ENCODE data around the gene METTL2B.
"Not testable (repeated sequence)": the region's sequence is repeated elsewhere in the genome, so short reads cannot be mapped to it uniquely, and the experiment has no call there.

The METTL2B gene

GRCh38 chr7:128476402-128477335, at the start of gene METTL2B:
METTL2B (plus strand) TSS chr7:128476748; CDS start chr7:128476766, 18 bp downstream.
- in situ Hi-C loops (cut with HindIII; ENCODE audit: low sequenced_read_pairs): not testable (repeated sequence)

GRCh38 chr7:128427289-128427891, 49.2 kb upstream of the METTL2B start:
- in situ Hi-C loops (cut with HindIII; ENCODE audit: low sequenced_read_pairs): no loop called here

GRCh38 chr7:128430207-128430606, 46.3 kb upstream of the METTL2B start:
- in situ Hi-C loops (cut with HindIII; ENCODE audit: low sequenced_read_pairs): no loop called here

GRCh38 chr7:128431221-128431620, 45.3 kb upstream of the METTL2B start:
- in situ Hi-C loops (cut with HindIII; ENCODE audit: low sequenced_read_pairs): no loop called here

- in situ Hi-C loops (cut with HindIII; ENCODE audit: low sequenced_read_pairs): no loop called here
Measured at GRCh38 chr7:128431754-128432153, 44.8 kb upstream of the METTL2B start.

GRCh38 chr7:128434413-128435326, 41.9 kb upstream of the METTL2B start:
- in situ Hi-C loops (cut with HindIII; ENCODE audit: low sequenced_read_pairs): no loop called here

- in situ Hi-C loops (cut with HindIII; ENCODE audit: low sequenced_read_pairs): no loop called here
Measured at GRCh38 chr7:128435327-128435686, 41.2 kb upstream of the METTL2B start.

- in situ Hi-C loops (cut with HindIII; ENCODE audit: low sequenced_read_pairs): no loop called here
Measured at GRCh38 chr7:128437426-128438332, 38.9 kb upstream of the METTL2B start.

GRCh38 chr7:128442356-128442755, 34.2 kb upstream of the METTL2B start:
- in situ Hi-C loops (cut with HindIII; ENCODE audit: low sequenced_read_pairs): no loop called here

GRCh38 chr7:128443831-128444600, 32.5 kb upstream of the METTL2B start:
- in situ Hi-C loops (cut with HindIII; ENCODE audit: low sequenced_read_pairs): no loop called here

- in situ Hi-C loops (cut with HindIII; ENCODE audit: low sequenced_read_pairs): no loop called here
Measured at GRCh38 chr7:128446306-128446705, 30.2 kb upstream of the METTL2B start.

- in situ Hi-C loops (cut with HindIII; ENCODE audit: low sequenced_read_pairs): no loop called here
Measured at GRCh38 chr7:128447941-128448564, 28.5 kb upstream of the METTL2B start.

- in situ Hi-C loops (cut with HindIII; ENCODE audit: low sequenced_read_pairs): no loop called here
Measured at GRCh38 chr7:128448751-128449302, 27.7 kb upstream of the METTL2B start.

- in situ Hi-C loops (cut with HindIII; ENCODE audit: low sequenced_read_pairs): no loop called here
Measured at GRCh38 chr7:128450409-128450808, 26.1 kb upstream of the METTL2B start.

GRCh38 chr7:128450913-128451312, 25.6 kb upstream of the METTL2B start:
- in situ Hi-C loops (cut with HindIII; ENCODE audit: low sequenced_read_pairs): no loop called here

GRCh38 chr7:128452552-128452951, 24.0 kb upstream of the METTL2B start:
- in situ Hi-C loops (cut with HindIII; ENCODE audit: low sequenced_read_pairs): no loop called here

- in situ Hi-C loops (cut with HindIII; ENCODE audit: low sequenced_read_pairs): no loop called here
Measured at GRCh38 chr7:128453836-128454804, 22.4 kb upstream of the METTL2B start.
